Measurements from ENCODE around the gene NACAD.

NACAD gene

GRCh38 chr7:45101748-45102147 is 13.0 kb upstream of the NACAD start:
- no peak overlapping the region for H3K4me3 ChIP-seq (ENCODE audit: low read depth, low read length)
- TF ChIP-seq, protein P1, sequence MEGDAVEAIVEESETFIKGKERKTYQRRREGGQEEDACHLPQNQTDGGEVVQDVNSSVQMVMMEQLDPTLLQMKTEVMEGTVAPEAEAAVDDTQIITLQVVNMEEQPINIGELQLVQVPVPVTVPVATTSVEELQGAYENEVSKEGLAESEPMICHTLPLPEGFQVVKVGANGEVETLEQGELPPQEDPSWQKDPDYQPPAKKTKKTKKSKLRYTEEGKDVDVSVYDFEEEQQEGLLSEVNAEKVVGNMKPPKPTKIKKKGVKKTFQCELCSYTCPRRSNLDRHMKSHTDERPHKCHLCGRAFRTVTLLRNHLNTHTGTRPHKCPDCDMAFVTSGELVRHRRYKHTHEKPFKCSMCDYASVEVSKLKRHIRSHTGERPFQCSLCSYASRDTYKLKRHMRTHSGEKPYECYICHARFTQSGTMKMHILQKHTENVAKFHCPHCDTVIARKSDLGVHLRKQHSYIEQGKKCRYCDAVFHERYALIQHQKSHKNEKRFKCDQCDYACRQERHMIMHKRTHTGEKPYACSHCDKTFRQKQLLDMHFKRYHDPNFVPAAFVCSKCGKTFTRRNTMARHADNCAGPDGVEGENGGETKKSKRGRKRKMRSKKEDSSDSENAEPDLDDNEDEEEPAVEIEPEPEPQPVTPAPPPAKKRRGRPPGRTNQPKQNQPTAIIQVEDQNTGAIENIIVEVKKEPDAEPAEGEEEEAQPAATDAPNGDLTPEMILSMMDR (IDR thresholded peaks at IDR 0.05; ENCODE audit: insufficient read depth, low read depth, low read length, missing control alignments): no peak
- DNase-seq (ENCODE audit: low read depth): no peak

- TF ChIP-seq, protein P1 (IDR thresholded peaks at IDR 0.05; ENCODE audit: insufficient read depth, low read depth, low read length, missing control alignments): no peak
- no peak for DNase-seq (ENCODE audit: low read depth)
- no peak overlapping the region for H3K4me3 ChIP-seq (ENCODE audit: low read depth, low read length)
Observed at GRCh38 chr7:45100761-45101480, 12.2 kb upstream of the NACAD start.

GRCh38 chr7:45099891-45100760 is 11.4 kb upstream of the NACAD start:
- TF ChIP-seq, protein P1 (IDR thresholded peaks at IDR 0.05; ENCODE audit: insufficient read depth, low read depth, low read length, missing control alignments): no peak
- no peak for DNase-seq (ENCODE audit: low read depth)
- H3K4me3 ChIP-seq (ENCODE audit: low read depth, low read length): no peak overlapping the region

GRCh38 chr7:45098983-45099839 is 10.4 kb upstream of the NACAD start:
- TF ChIP-seq, protein P1 (IDR thresholded peaks at IDR 0.05; ENCODE audit: insufficient read depth, low read depth, low read length, missing control alignments): no peak
- no peak for DNase-seq (ENCODE audit: low read depth)
- H3K4me3 ChIP-seq (ENCODE audit: low read depth, low read length): no peak overlapping the region

DNA sequence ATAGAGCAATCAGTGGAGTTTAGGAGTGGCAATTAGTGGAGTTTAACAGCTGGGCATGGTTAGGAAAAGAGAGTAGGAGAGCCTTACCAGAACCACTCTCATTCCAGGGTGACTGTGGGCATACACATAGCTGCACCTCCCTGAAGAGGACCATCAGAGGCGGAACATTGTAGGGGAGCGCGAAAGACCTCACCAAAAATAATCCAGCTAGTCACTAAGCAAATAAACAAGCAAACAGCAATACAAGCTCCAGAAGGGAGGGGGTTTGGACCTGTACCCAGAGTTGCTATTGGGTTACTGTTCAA is 4.1 kb upstream of the NACAD start:
- TF ChIP-seq, protein P1 (IDR thresholded peaks at IDR 0.05; ENCODE audit: insufficient read depth, low read depth, low read length, missing control alignments): no peak
- no peak overlapping the region for H3K4me3 ChIP-seq (ENCODE audit: low read depth, low read length)
- no peak for DNase-seq (ENCODE audit: low read depth)

DNA sequence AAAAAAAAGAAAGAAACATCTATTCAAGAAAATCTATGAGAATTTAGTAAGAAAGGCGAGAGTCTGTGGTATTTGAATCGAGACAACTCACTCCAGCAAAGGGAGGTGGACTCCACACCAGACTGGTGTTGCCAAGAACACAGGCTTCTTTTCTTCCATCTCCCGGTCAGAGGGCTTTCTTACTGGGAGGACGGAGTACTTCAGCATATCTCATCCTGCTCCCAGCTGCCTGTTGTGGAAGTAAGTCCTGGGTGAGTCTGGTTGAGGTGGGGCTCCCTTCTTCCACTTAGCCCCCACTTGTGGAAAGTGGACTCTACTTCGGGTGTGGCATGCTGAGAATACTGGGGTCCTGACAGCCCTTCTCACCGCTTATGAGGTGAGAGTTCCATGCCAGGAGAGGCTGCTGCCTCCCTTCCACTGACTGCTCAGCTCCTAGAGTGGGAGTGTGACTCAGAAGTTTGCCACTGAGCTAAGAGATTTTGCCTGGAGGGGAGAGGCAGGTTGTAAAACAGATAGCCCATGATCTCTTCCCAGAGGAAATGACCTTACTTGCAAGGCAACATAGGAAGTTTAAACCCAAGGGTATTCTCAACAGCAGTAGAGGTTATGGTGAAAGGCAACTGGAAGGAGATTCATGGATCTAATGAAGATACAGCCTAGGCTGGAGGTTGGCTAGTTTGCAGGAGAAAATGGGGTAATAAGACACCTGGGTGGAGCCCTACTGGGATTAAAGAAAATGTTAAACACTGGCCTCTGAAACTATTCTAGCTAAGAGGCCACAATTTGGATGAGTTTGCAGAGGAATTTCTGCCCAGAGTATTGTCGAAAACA is 3.5 kb upstream of the NACAD start:
- no peak overlapping the region for H3K4me3 ChIP-seq (ENCODE audit: low read depth, low read length)
- TF ChIP-seq, protein P1 (IDR thresholded peaks at IDR 0.05; ENCODE audit: insufficient read depth, low read depth, low read length, missing control alignments): no peak
- DNase-seq (ENCODE audit: low read depth): no peak
